ENCODE measurements around the gene POLD3.
A peak's percentile ranks its signal among the peaks of the same experiment; 100 is the strongest.

Gene POLD3

DNA sequence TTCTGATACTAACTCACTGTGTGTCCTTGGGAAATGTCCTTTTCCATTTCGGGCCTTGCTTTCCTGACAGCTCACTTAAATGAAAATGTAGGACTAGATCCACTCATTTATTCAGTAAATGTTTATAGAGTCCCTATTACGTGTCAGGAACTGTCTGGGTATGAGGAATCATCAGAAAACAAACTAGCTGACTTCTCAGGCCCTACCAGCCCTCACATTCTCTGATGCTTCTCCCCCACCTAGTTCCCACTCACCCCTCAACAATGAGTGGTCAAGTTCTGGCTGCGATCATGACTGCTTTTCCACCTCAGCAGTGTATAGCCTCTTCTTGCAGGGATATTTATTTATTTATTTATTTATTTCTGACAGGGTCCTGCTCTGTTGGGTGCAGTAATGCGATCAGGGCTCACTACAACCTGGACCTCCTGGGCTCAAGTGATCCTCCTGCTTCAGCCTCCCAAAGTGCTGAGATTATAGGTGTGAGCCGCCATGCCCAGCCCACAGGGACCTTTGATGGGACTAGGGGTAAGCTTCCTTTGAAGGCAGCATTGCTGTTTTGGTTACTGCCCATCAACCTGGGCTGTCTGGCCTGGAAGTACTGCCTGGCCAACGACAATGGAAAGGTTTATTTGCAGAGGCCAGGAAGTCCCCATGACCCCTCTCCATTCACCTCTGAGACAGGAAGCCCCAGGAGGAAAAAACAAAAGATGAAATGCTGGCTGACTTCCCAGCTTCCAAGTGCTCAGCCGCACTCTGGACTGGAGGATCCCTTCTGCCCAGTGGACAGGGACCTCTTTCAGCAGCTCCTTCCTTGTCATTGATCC is 33.1 kb upstream of the POLD3 start:
- no peak for DNase-seq (ENCODE audit: low spot score)
- in situ Hi-C loops (cut with MboI; ENCODE audit: low pct_unique_long_range_greater_than_20kb, low sequenced_read_pairs, unreplicated experiment), result loop anchor here (25.0 kb wide), 1 partner anchor 97 kb away; the partner anchor contains the start of gene KCNE3
- TF ChIP-seq, protein P1, sequence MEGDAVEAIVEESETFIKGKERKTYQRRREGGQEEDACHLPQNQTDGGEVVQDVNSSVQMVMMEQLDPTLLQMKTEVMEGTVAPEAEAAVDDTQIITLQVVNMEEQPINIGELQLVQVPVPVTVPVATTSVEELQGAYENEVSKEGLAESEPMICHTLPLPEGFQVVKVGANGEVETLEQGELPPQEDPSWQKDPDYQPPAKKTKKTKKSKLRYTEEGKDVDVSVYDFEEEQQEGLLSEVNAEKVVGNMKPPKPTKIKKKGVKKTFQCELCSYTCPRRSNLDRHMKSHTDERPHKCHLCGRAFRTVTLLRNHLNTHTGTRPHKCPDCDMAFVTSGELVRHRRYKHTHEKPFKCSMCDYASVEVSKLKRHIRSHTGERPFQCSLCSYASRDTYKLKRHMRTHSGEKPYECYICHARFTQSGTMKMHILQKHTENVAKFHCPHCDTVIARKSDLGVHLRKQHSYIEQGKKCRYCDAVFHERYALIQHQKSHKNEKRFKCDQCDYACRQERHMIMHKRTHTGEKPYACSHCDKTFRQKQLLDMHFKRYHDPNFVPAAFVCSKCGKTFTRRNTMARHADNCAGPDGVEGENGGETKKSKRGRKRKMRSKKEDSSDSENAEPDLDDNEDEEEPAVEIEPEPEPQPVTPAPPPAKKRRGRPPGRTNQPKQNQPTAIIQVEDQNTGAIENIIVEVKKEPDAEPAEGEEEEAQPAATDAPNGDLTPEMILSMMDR (IDR thresholded peaks at IDR 0.05; ENCODE audit: extremely low read depth, insufficient read depth, missing control alignments), result no peak

DNA sequence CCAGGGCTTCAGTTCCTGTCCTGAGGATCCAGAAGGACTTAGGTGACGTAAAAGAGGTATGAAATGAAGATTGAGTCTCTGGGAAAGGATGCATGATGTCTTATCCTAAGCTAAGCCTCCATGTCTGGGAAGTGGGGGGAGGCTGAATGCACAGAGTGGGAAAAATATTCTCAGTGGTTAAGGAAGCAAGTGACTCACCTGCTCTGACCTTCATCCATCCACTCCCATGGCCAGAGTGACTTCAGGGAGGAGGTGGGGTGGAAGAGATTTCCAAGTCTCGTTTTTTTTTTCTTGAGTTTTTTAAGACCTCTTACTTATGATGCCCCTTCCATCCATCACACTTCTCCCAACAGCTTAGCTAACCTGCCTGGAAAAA is 32.5 kb upstream of the POLD3 start:
- in situ Hi-C loops (cut with MboI; ENCODE audit: low pct_unique_long_range_greater_than_20kb, low sequenced_read_pairs, unreplicated experiment), result loop anchor here (25.0 kb wide), 1 partner anchor 98 kb away; the partner anchor contains the start of gene KCNE3

DNA sequence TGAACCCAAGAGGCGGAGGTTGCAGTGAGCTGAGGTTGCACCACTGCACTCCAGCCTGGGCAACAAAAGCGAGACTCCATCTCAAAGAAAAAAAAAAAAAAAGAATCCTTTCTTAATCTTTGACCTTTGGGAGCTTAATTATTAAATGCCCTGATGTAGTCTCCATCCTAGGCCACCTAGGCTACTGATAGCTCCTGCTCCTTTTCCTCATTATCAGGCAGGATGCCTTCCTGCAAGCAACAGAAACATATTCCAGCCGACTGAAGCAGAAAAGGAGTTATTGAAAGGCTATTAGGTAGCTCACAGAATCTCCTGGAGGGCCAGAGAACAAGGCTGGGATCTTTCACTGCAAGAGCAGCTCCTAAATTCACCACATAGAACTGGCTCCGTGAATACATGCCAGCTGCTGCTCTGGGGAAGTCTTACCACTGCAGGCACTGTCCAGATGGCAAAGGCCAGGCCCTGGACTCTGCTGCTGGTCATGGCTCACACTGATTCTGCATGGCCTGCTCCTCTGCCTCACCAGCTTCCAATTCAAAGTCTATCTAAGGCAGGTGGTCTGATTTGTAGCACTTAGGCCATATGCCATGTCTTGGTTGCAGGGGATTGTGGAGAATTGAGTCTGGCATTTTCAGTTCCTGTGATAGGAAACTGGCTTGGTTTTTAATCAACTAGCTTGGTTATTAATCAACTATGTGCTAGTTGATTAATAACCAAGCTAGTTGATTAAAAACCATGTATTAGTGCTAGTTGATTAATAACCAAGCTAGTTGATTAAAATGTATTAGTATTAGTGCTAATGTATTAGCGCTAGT is 26.0 kb upstream of the POLD3 start:
- in situ Hi-C loops (cut with MboI; ENCODE audit: low pct_unique_long_range_greater_than_20kb, low sequenced_read_pairs, unreplicated experiment), result loop anchor here (25.0 kb wide), 1 partner anchor 104 kb away; the partner anchor contains the start of gene KCNE3
- TF ChIP-seq, protein P1 (IDR thresholded peaks at IDR 0.05; ENCODE audit: extremely low read depth, insufficient read depth, missing control alignments), result no peak
- DNase-seq (ENCODE audit: low spot score), result no peak

More for the DNA sequence above, 32.5 kb upstream of the POLD3 start:
- DNase-seq (ENCODE audit: low spot score), result no peak
- TF ChIP-seq, protein P1 (IDR thresholded peaks at IDR 0.05; ENCODE audit: extremely low read depth, insufficient read depth, missing control alignments), result no peak

DNA sequence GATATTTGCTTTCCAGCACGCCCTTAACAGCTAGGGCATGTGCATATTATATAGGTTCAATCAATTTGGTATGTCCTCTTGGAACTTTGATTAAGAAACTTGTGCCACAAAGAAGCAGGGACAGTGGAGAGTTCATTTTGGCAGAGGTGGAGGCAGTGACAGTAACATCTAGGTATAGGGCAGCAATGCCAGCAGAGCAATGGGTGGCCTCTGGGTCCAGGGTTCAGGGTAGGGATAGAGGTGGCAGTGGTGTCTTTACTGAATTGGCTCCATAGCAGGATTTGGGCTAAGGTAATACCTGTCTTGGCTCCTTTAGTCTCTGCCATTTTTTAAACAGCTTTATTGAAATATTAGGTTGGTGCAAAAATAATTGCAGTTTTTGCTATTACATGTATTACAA is 24.4 kb upstream of the POLD3 start:
- TF ChIP-seq, protein P1 (IDR thresholded peaks at IDR 0.05; ENCODE audit: extremely low read depth, insufficient read depth, missing control alignments), result no peak
- no peak for DNase-seq (ENCODE audit: low spot score)
- in situ Hi-C loops (cut with MboI; ENCODE audit: low pct_unique_long_range_greater_than_20kb, low sequenced_read_pairs, unreplicated experiment), result loop anchor here (25.0 kb wide), 1 partner anchor 106 kb away; the partner anchor contains the start of gene KCNE3

DNA sequence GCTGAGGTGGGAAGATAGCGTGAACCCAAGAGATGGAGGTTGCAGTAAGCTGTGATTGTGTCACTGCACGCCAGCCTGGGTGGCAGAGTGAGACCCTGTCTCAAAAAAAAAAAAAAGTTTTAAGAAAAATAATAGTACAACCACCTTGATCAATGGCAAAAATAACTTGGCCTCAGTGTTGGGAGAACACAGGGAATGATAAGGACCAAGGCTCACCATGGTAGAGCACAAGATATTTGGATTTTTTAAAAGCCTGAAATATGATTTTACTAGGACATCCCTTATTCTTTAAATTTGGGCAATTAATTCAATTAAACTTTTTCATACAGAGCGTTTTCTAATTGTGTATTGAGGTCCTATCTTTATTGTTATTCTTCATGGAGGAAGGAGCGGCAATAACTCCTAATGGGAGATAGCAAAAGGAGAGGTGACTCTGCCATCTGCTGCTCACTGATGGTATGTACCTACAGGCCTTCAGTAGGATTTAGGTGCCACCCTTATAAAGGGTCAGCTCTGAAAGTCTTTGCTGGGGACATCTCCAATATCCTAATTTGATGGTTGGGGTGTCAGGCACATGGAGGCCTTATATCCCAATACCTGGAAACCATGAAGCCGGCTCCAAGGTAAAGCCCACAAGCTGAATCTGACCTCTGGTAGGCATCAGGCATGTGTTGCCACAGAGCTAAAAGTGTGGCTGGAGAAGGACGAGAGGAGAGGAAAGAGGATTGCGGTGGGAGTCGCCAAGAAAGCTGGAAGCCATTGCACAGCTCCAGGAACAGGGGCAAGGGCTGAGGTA is 21.9 kb upstream of the POLD3 start:
- in situ Hi-C loops (cut with MboI; ENCODE audit: low pct_unique_long_range_greater_than_20kb, low sequenced_read_pairs, unreplicated experiment), result loop anchor here (25.0 kb wide), 1 partner anchor 108 kb away; the partner anchor contains the start of gene KCNE3
- TF ChIP-seq, protein P1 (IDR thresholded peaks at IDR 0.05; ENCODE audit: extremely low read depth, insufficient read depth, missing control alignments), result peak; percentile 70
- peak; percentile 55 for DNase-seq (ENCODE audit: low spot score)

DNA sequence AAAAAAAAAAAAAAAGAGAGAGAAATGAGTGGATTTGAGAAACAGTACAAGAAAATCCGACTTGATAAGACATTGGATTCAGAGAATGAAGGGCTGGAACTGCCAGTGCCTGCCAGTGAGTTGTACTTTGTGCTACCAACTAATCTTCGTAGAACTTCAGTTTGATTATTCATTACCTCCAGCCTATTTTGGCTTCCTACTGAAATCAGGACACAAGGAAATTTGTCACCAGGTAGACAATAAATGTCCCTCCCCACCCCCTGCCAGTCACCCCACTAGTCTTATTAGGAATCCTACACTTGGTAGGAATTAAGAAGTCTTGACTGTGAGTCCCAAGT is 21.4 kb upstream of the POLD3 start:
- no peak for DNase-seq (ENCODE audit: low spot score)
- in situ Hi-C loops (cut with MboI; ENCODE audit: low pct_unique_long_range_greater_than_20kb, low sequenced_read_pairs, unreplicated experiment), result loop anchor here (25.0 kb wide), 1 partner anchor 109 kb away; the partner anchor contains the start of gene KCNE3
- TF ChIP-seq, protein P1 (IDR thresholded peaks at IDR 0.05; ENCODE audit: extremely low read depth, insufficient read depth, missing control alignments), result no peak
